A549 (cell line): ENCODE measurements around the gene MX2.

Experiments
- BHLHE40 ChIP-seq: IDR thresholded peaks from 2 replicates; pipeline ENCODE4 v1.6.1; 2012; ENCODE audit warnings: low read depth, low read length, inconsistent platforms
- CBX2 ChIP-seq: fragments of 200-600 bp; sonication (generic); IDR thresholded peaks from 2 replicates; pipeline ENCODE4 v1.6.1; 2016; ENCODE audit warnings: low read depth, mild to moderate bottlenecking, borderline replicate concordance
- CEBPB ChIP-seq, 2 experiments: fragments of >200 bp in 1 of 2; sonication (Bioruptor Twin) in 1 of 2; formaldehyde crosslinking in 1 of 2; IDR thresholded peaks; 2 replicates each; pipeline ENCODE4 v1.6.1; 2012 to 2016
- CHD4 ChIP-seq: fragments of 200-600 bp; sonication (generic); IDR thresholded peaks from 2 replicates; pipeline ENCODE4 v1.6.1; 2016; ENCODE audit warnings: antibody characterized with exemption, mild to moderate bottlenecking, borderline replicate concordance
- EP300 ChIP-seq, 2 experiments: fragments of >200 bp; sonication (Bioruptor Twin); formaldehyde crosslinking; IDR thresholded peaks; 2 replicates in 1 of 2; 3 replicates in 1 of 2; pipeline ENCODE4 v1.6.1; 2016 to 2017
- FOSL2 ChIP-seq, 2 experiments: fragments of 450-650 bp in 1 of 2; fragments of >200 bp in 1 of 2; sonication (Bioruptor Twin) in 1 of 2; formaldehyde crosslinking; IDR thresholded peaks; 2 replicates each; pipeline versions ENCODE4 v1.5.0 to v1.6.1; 2016 to 2020; ENCODE audit warnings: mild to moderate bottlenecking in 1 of 2, moderate library complexity in 1 of 2
- NFE2L2 ChIP-seq: fragments of 150-350 bp; conservative IDR thresholded peaks from 2 replicates; pipeline ENCODE4 v1.6.1; 2014; ENCODE audit warnings: low read length
- RAD21 ChIP-seq, 2 experiments: fragments of >200 bp in 1 of 2; sonication (Bioruptor Twin) in 1 of 2; formaldehyde crosslinking in 1 of 2; IDR thresholded peaks in 1 of 2; conservative IDR thresholded peaks in 1 of 2; 2 replicates in 1 of 2; 3 replicates in 1 of 2; pipeline ENCODE4 v1.6.1; 2012 to 2018; ENCODE audit warnings: inconsistent platforms in 1 of 2
- RFX5 ChIP-seq: fragments of 450-650 bp; IDR thresholded peaks from 2 replicates; pipeline ENCODE4 v1.7.1; 2014; ENCODE audit warnings: antibody characterized with exemption, mild to moderate bottlenecking, moderate library complexity
- SREBF2 ChIP-seq: fragments of 450-650 bp; IDR thresholded peaks from 2 replicates; pipeline ENCODE4 v1.6.1; 2014; ENCODE audit warnings: mild to moderate bottlenecking, moderate library complexity
- ZNF302 ChIP-seq: fragments of 250-450 bp; sonication (Bioruptor Pico); IDR thresholded peaks from 2 replicates; pipeline ENCODE4 v1.9.0; 2021; ENCODE audit warnings: inconsistent platforms, mild to moderate bottlenecking, moderate library complexity
- TF ChIP-seq, protein P1 (sequence below): fragments of >200 bp; sonication (Bioruptor Twin); formaldehyde crosslinking; IDR thresholded peaks from 3 replicates; pipeline ENCODE4 v1.5.1; 2016
- TF ChIP-seq, protein P2 (sequence below): fragments of 250-450 bp; sonication (Bioruptor Pico); IDR thresholded peaks from 2 replicates; pipeline ENCODE4 v1.5.0; 2020; ENCODE audit warnings: low read depth, mild to moderate bottlenecking, moderate library complexity

DNA sequence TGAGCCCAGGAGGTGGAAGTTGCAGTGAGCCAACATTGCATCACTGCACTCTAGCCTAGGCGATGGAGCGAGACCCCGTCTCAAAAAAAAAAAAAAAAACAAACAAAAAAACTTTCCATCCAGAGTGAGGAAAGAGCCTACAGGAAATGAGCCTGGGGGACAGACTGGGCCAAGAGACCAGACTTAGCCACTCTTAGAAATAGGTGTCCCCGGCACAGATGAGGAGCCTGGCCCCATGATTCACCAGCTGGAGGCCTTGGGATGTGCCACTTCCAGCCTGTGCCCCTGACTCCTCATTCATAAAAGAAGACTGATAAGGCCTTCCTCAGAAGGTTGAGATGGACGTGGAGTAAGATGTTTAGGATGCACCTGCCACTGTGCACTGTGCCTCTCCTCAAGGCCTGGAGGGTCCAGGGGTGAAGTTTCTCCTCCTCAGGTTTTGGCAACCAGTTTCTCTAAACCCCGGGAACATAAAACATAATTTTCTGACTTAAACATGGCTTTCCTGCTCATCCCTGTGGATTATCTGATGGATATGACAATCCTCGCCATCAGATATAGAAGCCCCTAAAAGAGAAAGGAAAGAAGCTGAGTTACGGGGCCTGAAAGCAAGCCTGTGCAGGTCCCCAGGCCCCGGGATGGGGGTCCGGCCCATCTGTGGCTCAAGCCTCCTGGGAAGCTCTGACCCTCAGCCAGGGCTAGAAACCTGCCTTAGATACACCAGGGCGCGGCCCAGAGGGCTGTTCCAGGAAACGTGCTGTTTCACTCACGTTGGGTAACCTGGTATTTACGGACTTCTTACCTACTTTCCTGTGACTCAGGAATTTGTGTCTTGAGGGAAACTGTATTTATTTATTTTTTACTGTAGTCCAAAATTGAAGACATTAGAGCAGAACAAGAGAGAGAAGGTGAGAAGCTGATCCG lies 90.2 kb downstream of the MX2 start:
- TF ChIP-seq RFX5 (no peak), RAD21 (conservative IDR thresholded peaks at IDR 0.05 in 1 of 2, IDR thresholded peaks at IDR 0.05 in 1 of 2) (no peak), EP300 (IDR thresholded peaks at IDR 0.05) (no peak), CEBPB (IDR thresholded peaks at IDR 0.05) (no peak), FOSL2 (IDR thresholded peaks at IDR 0.05) (no peak), FOSL2 (CRISPR knock-in tag; IDR thresholded peaks at IDR 0.05) (no peak), ZNF302 (no peak), NFE2L2 (no peak), CHD4 (no peak), SREBF2 (no peak), CBX2 (no peak), BHLHE40 (no peak)
- TF ChIP-seq, protein P1, sequence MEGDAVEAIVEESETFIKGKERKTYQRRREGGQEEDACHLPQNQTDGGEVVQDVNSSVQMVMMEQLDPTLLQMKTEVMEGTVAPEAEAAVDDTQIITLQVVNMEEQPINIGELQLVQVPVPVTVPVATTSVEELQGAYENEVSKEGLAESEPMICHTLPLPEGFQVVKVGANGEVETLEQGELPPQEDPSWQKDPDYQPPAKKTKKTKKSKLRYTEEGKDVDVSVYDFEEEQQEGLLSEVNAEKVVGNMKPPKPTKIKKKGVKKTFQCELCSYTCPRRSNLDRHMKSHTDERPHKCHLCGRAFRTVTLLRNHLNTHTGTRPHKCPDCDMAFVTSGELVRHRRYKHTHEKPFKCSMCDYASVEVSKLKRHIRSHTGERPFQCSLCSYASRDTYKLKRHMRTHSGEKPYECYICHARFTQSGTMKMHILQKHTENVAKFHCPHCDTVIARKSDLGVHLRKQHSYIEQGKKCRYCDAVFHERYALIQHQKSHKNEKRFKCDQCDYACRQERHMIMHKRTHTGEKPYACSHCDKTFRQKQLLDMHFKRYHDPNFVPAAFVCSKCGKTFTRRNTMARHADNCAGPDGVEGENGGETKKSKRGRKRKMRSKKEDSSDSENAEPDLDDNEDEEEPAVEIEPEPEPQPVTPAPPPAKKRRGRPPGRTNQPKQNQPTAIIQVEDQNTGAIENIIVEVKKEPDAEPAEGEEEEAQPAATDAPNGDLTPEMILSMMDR: no peak
- TF ChIP-seq, protein P2, sequence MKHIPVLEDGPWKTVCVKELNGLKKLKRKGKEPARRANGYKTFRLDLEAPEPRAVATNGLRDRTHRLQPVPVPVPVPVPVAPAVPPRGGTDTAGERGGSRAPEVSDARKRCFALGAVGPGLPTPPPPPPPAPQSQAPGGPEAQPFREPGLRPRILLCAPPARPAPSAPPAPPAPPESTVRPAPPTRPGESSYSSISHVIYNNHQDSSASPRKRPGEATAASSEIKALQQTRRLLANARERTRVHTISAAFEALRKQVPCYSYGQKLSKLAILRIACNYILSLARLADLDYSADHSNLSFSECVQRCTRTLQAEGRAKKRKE (CRISPR knock-in tag): no peak
